Vagina (tissue), 2 donors: ENCODE results near the gene SLC9C1.

ENCODE experiments used
- POLR2A ChIP-seq, 2 donors: fragments of 450-650 bp; IDR thresholded peaks; one replicate each; pipeline ENCODE4 v1.6.1; 2017; ENCODE audit warnings: antibody characterized with exemption in 2 of 2, mild to moderate bottlenecking in 2 of 2, moderate library complexity in 2 of 2
- POLR2AphosphoS5 ChIP-seq, 2 donors: sonication (generic); formaldehyde crosslinking; IDR thresholded peaks; one replicate each; pipeline ENCODE4 v1.9.0; 2017; ENCODE audit warnings: antibody characterized with exemption in 2 of 2, mild to moderate bottlenecking in 2 of 2, low read depth in 1 of 2; ENCODE audit not compliant: insufficient read depth in 1 of 2
- TF ChIP-seq, protein P1 (sequence below), 3 experiments: fragments of 450-650 bp in 2 of 3; fragments of 200-600 bp in 1 of 3; sonication (generic) in 1 of 3; IDR thresholded peaks; one replicate each; pipeline ENCODE4 v1.5.1; 2017 to 2019; ENCODE audit warnings: antibody characterized with exemption in 3 of 3, mild to moderate bottlenecking in 2 of 3, moderate library complexity in 2 of 3

DNA sequence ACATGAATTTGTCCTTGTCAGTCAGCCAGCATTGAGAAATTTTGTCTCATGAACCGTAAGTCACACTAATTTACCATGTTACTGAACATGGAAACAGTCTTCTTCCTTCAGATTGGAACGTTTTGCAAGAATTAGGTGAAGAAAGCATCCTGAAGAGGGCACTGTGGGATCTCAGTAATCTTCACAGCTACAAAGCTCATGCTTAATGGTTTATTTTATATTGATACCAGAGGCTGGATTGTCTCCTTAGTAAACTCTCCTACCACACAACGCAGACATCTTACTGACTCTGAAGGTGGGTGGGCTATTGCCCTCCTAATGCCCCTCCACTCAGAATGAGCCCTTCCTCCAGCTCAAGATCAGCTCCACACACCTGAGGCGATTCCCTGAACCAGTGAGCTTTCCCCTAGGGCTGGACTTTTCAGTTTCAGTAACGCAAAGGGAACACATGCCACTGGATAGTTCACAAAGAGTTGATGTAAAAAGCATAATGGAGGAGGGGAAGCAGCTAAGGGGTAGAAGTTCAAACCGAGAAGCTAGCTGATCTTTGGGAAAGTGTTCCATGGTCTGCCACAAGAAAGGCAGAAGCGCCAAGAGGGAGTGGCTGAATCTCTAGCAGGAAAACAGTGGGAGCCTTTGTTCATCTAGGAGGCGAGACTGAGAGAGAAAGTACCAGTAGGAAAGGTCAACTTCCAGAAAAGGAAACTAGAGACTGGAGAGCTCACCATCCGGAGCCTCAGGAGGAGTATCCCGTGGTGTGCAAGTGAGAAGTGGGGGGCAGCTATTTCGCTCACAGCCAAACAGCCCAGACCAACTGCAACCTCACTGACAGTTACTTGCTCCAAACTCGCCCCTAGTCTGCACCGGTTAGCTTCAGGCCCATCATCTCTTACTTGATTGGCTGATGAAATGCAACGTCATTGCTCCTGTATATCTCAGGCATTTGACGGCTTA lies at the start of gene SLC9C1:
- TF ChIP-seq POLR2A (IDR thresholded peaks at IDR 0.05) (no peak), POLR2AphosphoS5 (IDR thresholded peaks at IDR 0.05; ENCODE audit: insufficient read depth in 1 of 2, low read depth in 1 of 2) (peak in 1 of 2 donors; percentile 40)
- TF ChIP-seq, protein P1, sequence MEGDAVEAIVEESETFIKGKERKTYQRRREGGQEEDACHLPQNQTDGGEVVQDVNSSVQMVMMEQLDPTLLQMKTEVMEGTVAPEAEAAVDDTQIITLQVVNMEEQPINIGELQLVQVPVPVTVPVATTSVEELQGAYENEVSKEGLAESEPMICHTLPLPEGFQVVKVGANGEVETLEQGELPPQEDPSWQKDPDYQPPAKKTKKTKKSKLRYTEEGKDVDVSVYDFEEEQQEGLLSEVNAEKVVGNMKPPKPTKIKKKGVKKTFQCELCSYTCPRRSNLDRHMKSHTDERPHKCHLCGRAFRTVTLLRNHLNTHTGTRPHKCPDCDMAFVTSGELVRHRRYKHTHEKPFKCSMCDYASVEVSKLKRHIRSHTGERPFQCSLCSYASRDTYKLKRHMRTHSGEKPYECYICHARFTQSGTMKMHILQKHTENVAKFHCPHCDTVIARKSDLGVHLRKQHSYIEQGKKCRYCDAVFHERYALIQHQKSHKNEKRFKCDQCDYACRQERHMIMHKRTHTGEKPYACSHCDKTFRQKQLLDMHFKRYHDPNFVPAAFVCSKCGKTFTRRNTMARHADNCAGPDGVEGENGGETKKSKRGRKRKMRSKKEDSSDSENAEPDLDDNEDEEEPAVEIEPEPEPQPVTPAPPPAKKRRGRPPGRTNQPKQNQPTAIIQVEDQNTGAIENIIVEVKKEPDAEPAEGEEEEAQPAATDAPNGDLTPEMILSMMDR (IDR thresholded peaks at IDR 0.05), result peak; percentile 33 to 49 (median 42)
